NAMALWA (cell line): ENCODE data around the gene SLC37A3.
"Not testable (repeated sequence)": the region's sequence is repeated elsewhere in the genome, so short reads cannot be mapped to it uniquely, and the experiment has no call there.

Experiments
- DNase-seq: peaks from one replicate; pipeline ENCODE4 v3.0.0-alpha.2; 2015; ENCODE audit warnings: low spot score

Gene SLC37A3, protein sequence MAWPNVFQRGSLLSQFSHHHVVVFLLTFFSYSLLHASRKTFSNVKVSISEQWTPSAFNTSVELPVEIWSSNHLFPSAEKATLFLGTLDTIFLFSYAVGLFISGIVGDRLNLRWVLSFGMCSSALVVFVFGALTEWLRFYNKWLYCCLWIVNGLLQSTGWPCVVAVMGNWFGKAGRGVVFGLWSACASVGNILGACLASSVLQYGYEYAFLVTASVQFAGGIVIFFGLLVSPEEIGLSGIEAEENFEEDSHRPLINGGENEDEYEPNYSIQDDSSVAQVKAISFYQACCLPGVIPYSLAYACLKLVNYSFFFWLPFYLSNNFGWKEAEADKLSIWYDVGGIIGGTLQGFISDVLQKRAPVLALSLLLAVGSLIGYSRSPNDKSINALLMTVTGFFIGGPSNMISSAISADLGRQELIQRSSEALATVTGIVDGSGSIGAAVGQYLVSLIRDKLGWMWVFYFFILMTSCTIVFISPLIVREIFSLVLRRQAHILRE

DNA sequence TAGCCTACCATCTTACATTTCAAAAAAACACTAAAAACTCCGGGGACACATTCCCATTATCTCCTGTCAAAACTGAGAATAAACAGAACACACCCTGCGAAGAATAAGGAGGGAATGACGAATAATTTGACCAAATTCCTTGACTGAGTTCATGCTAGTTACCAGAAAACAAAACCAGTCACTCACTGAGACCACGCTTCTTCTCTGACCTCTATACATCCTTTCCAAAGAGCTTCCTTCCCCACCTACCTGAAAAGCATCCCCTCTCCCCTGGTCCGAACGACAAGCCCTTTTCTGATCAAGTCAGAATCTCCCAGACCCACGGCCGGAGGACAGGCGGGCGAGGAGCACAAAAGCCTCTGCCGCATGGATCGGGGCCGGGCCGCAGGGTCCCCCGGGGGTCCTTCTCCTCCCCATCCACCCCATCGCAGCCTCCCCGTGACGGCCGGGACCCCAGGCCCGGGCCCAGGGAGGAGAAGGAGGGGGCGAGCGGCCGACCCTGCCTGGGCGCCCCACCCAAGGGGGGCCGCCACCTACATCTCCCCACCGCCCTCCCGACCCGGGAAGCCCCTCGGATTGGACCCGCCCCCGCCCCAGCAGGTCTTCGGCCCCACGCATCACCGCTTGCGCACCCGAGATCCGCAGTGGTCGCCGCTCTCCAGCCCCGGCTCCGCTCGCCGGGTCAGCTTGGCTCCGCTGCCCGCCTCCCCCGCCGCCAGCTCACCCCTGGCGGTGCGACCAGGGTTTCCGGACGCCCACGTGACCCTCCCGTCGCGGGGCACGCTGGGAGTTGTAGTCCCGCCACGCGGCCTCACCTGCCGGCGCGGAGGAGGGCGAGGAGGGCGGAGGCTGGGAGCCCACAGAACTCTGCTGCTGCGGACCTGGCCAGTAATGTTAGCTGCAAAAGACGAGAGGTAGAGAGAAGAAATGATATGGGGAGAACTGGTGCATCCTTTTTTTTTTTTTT is at the start of gene SLC37A3:
SLC37A3 (minus strand) TSS at position 747 of the 967 bp plus-strand sequence. CDS start 16,004 bp downstream, outside the sequence.
- peak; percentile 88 for DNase-seq

DNA sequence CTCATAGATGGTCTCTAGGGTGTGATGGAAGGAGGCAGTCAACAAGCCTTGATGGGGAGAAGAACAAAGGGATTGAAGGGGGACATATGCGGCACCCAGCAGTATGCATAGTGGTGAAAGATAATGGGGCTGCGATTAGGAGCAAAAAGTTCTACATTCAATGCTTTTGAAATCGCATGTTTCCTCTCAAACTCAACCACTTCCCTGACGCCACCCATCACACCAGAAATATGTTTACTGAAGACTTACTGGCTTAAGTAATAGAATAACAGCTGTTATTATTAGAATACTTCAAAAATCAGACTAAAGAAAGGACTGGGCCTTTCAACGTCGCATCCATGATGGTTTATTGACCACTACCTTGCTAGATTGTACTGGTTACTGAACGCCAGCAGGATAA is 49.5 kb upstream of the SLC37A3 start:
- DNase-seq, result no peak

DNA sequence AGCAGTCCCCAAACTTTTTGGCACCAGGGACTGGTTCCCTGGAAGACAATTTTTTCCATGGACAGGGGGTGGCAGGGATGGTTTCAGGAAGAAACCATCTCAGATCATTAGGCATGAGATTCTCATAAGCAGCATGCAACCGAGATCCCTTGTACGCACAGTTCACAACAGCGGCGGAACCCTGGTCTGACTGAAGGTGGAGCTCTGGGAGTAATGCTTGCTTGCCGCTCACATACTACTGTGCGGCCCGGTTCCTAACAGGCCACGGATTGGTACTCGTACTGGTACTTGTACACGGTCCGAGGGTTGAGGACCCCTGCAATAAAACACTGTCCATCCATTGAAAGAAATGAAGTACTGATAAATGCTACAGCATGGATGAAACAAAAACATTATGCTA is 48.1 kb upstream of the SLC37A3 start:
- DNase-seq, result no peak

DNA sequence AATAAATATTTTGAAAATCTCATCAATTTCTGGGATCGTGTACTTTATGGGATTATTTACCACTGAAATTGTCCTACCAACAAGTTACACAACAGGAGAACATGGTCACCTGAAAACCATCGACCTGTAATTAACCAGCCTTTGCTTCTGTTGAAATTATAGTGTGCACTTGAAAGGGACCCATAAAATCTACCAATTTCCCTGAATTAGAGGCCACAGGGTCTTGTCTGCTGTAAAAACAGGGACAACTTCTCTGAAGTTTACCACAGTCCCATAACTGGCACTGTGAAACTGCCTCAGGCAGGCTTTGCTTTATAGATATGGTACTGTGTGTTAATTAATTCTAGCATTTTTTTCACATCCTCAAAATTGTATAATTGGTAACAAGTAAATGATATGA is 43.2 kb upstream of the SLC37A3 start:
- DNase-seq, result no peak

DNA sequence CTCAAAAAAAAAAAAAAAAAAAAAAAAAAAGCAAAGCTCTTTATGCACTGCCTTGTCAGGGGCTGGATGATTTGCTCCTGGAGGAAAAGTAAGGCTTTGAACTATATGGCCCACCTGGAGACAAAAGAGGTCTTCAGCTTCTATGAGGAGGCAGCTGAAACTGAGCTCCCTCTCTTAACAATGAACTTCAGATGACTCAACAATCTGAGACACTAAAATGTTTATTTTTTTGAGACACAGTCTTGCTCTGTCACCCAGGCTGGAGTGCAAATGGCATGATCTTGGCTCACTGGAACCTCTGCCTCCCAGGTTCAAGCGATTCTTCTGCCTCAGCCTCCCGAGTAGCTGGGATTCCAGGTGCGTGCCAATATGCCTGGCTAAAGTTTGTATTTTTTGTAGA is 42.3 kb upstream of the SLC37A3 start:
- no peak for DNase-seq

DNA sequence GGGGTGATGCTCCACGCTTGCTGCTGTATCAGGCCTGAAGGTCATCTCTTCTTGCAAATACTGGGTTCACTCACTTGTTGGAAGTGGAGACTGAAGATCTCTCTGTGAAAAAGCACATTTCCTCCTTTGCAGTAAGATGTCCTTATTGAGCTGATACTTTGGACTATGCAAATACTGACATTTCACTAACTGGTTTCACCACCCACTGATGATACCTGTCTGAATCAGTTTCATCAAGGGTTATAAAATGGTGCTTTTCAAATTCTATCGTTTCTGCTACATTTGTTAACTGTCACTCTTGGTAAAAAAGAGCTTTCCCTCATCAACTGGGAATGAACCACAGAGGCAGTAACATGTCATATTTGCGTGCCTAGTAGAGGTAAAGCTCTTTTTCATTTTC is 41.0 kb upstream of the SLC37A3 start:
- DNase-seq, result no peak

DNA sequence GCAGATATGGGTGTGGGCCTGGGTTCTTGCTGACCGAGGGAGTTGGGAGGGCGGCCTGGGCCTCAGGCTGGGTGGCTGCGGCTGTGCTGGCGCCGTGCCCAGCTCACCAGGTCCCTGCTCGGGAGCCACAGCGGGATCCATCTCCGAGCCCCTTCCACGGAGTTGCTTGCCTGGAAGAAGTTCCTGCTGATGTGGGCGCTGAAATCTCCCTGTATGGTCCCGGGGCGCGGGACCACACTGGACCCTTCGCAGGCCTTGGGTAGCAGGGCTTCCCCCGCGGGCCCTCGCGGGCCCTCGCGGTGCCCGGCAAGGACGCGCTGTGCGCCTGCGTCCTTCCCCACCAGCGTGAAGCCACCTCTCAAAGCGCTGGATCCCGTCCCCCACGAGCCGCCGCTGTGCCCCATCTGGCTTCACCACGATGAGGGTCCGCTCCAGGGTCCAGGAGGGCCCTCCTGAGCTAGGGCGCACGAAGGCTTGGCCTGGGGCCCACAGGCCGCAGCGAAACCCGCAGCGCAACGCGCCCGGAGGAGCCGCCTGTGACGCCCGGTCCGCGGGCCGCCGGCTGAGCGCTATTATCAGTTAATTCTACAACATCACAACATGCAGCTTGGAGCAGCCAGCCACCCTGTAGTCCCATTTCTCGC is 37.0 kb upstream of the SLC37A3 start:
- no peak for DNase-seq

DNA sequence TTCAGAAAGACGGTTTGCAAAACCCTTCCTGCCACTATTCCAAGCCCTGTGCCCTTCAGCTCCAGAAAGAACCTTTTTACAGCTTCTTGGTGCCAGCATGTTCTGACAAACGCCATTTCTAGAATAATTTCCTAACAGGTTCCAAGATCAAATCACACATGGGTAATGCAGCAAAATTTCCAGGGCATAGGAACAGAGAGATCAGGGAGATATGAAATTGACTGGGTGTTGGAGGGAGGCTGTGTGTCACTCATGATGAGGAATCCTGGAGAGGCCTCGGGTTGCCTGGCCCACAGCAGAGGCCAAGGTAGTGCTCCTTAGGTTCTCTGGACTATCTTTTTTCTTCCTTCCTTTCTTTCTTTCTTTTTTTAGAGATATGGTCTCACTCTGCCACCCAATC is 35.1 kb upstream of the SLC37A3 start:
- DNase-seq, result no peak

DNA sequence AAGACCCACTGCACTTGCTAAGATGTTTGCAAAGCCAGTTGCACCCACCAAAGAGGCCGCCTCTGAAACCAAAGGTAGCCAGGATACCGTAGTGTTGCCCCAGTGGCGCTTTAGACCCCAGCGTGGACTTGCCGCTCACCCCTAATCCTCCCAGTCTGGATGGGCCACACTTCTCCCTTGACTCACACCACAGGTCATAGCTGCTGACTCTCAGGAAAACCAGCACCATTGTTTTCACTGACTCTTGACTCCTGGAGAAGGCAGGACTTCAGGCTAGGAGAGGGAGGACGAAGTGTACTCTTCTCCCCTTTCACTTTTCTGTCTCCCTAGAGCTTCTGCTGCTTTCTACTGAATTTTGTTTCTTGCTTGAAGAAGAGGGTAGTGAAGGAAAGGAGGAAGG is 27.8 kb upstream of the SLC37A3 start:
- DNase-seq, result no peak

DNA sequence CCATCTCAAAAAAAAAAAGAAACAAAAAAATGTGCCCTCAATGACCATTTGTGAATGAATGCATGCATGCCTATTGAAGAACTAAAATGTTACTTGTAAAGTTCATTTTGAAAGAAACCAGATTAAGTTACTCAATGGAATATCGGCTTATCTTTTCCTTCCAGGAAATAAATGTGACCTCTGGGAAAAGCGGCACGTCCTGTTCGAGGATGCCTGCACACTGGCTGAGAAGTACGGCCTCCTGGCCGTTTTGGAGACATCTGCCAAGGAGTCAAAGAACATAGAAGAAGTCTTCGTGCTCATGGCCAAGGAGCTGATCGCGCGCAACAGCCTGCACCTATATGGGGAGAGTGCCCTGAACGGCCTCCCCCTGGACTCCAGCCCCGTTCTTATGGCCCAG is 27.4 kb upstream of the SLC37A3 start:
- no peak for DNase-seq

DNA sequence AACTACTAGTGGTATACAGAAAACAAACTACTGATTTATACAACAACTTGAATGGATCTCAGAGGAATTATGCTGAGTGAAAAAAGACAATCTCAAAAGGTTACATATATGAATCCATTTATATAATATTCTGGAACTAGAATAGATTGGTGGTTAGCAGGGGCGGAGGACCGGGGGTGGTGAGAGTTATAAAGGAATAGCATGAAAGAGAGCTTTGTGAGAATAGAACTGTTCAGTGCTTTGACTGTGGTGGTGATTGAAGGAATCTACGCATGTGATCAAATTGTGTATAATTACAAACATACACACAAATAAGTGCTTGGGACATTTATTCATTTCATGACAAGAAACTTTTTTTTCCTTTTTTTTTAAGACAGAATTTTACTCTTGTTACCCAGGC is 25.2 kb upstream of the SLC37A3 start:
- no peak for DNase-seq

DNA sequence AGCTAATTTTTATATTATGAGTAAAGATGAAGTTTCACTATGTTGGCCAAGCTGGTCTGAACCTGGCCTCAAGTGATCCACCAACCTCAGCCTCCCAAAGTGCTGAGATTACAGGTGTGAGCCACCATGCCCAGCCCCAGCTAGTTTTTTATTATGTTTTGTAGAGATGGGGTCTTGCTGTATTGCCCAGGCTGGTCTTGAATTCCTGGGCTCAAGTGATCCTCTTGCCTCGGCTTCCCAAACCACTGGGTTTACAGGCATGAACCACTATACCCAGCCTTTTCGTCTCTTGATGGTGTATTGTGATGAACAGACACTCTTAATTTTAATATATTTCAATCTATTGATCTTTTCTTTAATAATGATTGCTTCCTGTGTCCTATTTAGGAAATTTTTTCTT is 23.2 kb upstream of the SLC37A3 start:
- no peak for DNase-seq

DNA sequence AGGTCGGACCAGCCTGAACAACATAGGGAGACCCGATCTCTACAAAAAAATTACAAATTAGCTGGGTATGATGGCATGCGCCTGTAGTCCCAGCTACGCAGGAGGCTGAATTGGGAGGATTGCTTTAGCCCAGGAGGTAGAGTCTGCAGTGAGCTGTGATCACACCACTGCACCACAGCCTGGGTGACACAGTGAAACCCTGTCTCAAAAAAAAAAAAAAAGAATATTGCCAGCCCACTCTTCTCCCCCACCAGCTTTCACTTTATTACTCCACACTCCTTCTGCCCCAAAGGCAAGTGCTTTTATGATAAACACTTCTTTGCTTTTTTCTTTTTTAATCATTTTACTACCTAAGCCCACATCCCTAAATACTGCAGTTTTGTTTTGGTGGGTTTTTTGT is 20.3 kb upstream of the SLC37A3 start:
- no peak for DNase-seq

DNA sequence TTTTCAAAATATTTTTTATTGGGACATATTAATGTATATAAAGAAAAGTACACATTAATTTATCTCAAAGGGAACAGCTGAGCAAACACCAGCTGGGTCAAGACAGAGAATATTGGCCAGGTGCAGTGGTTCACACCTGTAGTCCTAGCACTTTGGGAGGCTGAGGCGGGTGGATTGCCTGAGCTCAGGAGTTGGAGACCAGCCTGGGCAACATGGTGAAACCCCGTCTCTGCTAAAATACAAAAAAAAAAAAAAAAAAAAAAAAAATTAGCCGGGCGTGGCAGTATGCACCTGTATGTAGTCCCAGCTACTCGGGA is 19.8 kb upstream of the SLC37A3 start:
- not testable (repeated sequence) for DNase-seq

DNA sequence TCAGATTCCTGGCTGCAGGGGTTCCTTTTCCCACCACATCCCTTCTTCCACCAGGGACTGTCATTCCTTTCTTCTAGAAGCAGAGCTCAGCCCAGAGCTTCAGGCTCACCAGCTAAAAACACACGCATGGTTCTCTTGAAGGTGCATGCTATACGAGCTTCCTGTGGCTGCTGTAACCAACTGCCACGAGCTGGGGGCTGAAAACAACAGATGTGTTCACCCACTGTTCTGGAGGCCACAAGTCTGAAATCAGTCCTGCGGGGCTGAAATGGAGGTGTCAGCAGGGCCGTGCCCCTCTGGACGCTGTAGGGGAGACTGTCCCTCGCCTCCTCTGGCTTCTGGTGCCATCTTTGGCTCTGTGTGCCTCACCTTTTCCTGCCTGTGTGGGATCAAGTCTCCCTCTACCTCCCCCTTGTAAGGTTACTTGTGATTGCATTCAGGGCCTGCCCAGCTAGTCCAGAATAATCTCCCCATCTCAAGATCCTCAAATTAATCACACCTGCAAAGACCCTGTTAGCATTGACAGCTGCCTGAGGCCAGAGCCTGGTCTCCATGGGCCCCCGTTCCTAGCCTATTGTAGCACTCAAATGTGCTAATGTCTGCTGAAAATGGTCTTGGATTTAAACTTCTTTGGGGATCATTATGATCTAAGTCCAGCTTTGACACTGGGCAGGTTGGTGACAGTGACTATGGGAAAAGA is 19.3 kb upstream of the SLC37A3 start:
- peak; percentile 26 for DNase-seq

DNA sequence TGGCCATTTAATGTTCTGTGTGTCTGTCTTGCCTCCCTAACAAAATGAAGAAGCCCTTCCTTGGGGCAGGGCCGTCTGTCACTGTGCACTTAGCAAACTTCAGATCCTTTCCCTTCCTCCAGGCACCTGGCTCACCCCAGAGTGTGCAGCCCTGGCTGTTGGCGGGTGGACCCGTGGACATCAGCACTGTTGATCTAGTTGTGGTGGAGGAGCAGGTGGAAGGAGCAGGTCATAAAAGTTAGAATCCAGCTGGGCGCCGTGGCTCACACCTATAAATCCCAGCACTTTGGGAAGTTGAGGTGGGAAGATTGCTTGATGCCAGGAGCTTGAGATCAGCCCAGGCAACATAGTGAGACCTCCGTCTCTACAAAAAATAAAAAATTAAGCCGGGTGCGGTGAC is 18.2 kb upstream of the SLC37A3 start:
- no peak for DNase-seq

DNA sequence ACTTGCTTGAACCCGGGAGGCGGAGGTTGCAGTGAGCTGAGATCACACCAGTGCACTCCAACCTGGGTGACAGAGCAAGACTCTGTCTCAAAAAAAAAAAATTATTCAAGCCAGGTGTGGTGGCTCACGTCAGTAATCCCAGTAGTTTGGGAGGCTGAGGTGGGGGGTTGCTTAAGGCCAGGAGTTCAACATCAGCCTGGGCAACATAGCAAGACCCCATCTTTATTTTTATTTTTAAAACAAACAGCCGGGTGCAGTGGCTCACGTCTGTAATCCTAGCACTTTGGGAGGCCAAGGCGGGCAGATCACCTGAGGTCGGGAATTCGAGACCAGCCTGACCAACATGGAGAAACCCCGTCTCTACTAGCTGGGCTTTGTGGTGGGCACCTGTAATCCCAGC is 17.5 kb upstream of the SLC37A3 start:
- DNase-seq, result not testable (repeated sequence)

DNA sequence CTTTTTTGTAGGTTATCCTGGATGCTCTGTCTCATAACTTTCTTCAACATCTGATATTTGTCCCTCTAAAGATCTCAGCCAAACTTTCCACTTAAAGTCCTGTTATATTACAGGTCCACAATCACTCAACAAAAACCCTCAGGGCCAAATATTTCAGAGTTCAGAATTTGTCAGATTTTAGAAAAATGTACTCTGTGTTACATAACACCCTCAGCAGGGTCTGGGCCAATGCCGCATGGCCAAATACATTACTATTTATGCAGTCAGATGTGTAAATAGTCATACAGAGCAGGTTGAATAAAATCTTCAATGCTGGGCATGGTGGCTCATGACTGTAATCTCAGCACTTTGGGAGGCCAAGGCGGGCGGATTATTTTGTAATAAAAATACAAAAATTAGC is 17.0 kb upstream of the SLC37A3 start:
- no peak for DNase-seq

DNA sequence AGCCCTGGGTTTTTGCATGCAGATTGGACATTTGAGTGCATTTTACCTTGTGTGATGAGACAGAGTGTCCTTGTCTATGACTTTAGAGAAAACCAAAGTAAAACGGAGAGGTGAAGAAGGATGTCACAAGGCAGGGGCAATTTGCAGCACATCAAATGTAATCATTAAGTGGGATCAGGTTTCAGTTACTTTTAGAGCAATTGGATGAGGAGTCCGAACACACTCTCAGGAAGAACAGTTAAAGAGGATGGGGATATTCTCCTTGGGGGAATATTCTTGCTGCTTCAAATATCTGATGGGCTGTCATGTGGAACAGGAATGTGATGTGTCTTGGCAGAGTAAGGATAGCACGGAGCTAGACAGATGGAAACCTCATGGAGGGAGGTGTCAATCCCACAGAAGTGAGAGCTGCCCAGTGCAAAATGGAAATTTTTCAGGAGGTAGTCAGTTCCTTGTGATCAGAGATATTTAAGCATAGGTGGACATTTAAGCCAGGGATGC is 6.3 kb upstream of the SLC37A3 start:
- no peak for DNase-seq

DNA sequence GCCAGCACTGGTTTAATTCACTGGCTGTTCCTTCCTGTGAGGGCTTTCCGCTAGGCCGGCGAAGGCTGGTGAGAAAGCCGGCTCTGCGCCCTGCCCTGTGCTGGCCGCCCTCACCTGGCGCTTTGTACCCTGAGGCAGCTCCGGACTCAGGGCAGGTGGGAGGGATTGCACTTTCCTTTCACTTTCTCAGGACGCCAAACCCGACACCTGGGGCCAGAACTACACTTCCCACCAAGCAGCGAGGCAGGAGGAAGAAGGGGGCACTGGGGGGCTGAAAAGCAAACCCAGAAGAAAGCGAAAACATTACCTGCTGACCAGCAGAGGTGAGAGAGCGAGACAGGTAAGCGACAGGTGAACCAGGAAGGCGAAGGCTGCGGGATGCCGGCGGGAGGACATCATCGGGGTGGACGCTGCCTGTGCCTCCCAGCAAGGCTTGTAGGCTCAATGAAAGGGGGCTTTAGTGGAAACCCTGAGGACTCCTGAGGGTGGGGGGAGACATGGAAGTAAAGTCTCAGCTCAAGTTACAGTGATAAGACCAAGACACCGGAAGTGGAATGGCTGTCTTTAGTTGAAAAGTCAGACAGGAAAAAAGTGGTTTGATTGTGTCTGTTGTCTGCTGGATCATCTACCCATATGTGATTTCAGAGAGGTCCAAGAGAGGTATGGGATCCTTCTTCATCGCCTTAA is 5.7 kb upstream of the SLC37A3 start, which contains the start of gene RAB19:
RAB19 (plus strand) TSS at position 181 of the 687 bp plus-strand sequence. CDS start 3,589 bp downstream, outside the sequence.
- no peak for DNase-seq
